ENCODE data around the gene IPCEF1. TPM values are rescaled to one million over a fixed set of nuclear protein-coding genes. Genes with fewer than 3 reads are reported as not detected.

Gene IPCEF1
- total and polyA plus RNA-seq, 2 donors (not counting 1 experiment from before 2014, with no cell fraction given), result 0.03 to 0.33 TPM

- Histone ChIP-seq H3K4me3 (replicated peaks in 1 of 4; ENCODE audit: control extremely low read depth in 1 of 4, insufficient read depth in 1 of 4, low read depth in 3 of 4, low read length in 4 of 4) (no peak overlapping the region), H3K27me3 (ENCODE audit: control insufficient read depth, insufficient read depth, low read length) (no peaks in the 10 kb centered on the region), H3K27ac (ENCODE audit: insufficient read depth, low read length) (no peak overlapping the region), H3K4me1 (ENCODE audit: control insufficient read depth, extremely low read depth, insufficient read depth, low read length) (peaks cover 5% of the 10 kb centered on the region), H3K4me2 (ENCODE audit: extremely low read depth, insufficient read depth, low read length) (no peak overlapping the region), H3K9ac (ENCODE audit: insufficient read depth, low read length) (no peak overlapping the region), H3K36me3 (ENCODE audit: control insufficient read depth, insufficient read depth, low read length) (no peaks in the 10 kb centered on the region), H4K20me1 (ENCODE audit: control insufficient read depth, extremely low read depth, insufficient read depth, low read length) (no peaks in the 10 kb centered on the region), H3K9me3 (ENCODE audit: control insufficient read depth, insufficient read depth, low read depth, low read length) (no peaks in the 10 kb centered on the region), H2AFZ (ENCODE audit: low read length) (no peak overlapping the region), H3K79me2 (ENCODE audit: control insufficient read depth, insufficient read depth, low read length) (no peaks in the 10 kb centered on the region)
- TF ChIP-seq EZH2 (IDR thresholded peaks at IDR 0.05; ENCODE audit: low read length, missing control alignments) (no peak), CTCF (conservative IDR thresholded peaks at IDR 0.05 in 1 of 2, IDR thresholded peaks at IDR 0.05 in 1 of 2; ENCODE audit: low read depth in 1 of 2, low read length in 2 of 2) (no peak)
- DNase-seq (ENCODE audit: low read depth in 2 of 2), result no peak
Observed at GRCh38 chr6:154316131-154316530, 40.5 kb downstream of the IPCEF1 start.

- no peak overlapping the region for H3K9ac ChIP-seq (ENCODE audit: insufficient read depth, low read length)
- TF ChIP-seq CTCF (conservative IDR thresholded peaks at IDR 0.05 in 1 of 2, IDR thresholded peaks at IDR 0.05 in 1 of 2; ENCODE audit: low read depth in 1 of 2, low read length in 2 of 2) (no peak), EZH2 (IDR thresholded peaks at IDR 0.05; ENCODE audit: low read length, missing control alignments) (no peak)
- peak in 1 of 2 donors; percentile 27 for DNase-seq (ENCODE audit: low read depth in 2 of 2)
Observed at GRCh38 chr6:154314084-154314483, 42.5 kb downstream of the IPCEF1 start.

GRCh38 chr6:154308986-154309385 is 47.6 kb downstream of the IPCEF1 start:
- TF ChIP-seq EZH2 (IDR thresholded peaks at IDR 0.05; ENCODE audit: low read length, missing control alignments), result no peak
- no peak for TF ChIP-seq CTCF (conservative IDR thresholded peaks at IDR 0.05 in 1 of 2, IDR thresholded peaks at IDR 0.05 in 1 of 2; ENCODE audit: low read depth in 1 of 2, low read length in 2 of 2)
- H2AFZ ChIP-seq (ENCODE audit: low read length), result no peak overlapping the region
- H3K9me3 ChIP-seq (ENCODE audit: control insufficient read depth, insufficient read depth, low read depth, low read length), result no peaks in the 10 kb centered on the region
- H3K79me2 ChIP-seq (ENCODE audit: control insufficient read depth, insufficient read depth, low read length), result no peaks in the 10 kb centered on the region
- no peak overlapping the region for H3K4me2 ChIP-seq (ENCODE audit: extremely low read depth, insufficient read depth, low read length)
- H3K4me3 ChIP-seq (replicated peaks in 1 of 4; ENCODE audit: control extremely low read depth in 1 of 4, insufficient read depth in 1 of 4, low read depth in 3 of 4, low read length in 4 of 4), result no peak overlapping the region
- no peak overlapping the region for H3K9ac ChIP-seq (ENCODE audit: insufficient read depth, low read length)
- no peak overlapping the region for H3K27ac ChIP-seq (ENCODE audit: insufficient read depth, low read length)
- H3K36me3 ChIP-seq (ENCODE audit: control insufficient read depth, insufficient read depth, low read length), result no peaks in the 10 kb centered on the region
- no peaks in the 10 kb centered on the region for H4K20me1 ChIP-seq (ENCODE audit: control insufficient read depth, extremely low read depth, insufficient read depth, low read length)
- DNase-seq (ENCODE audit: low read depth in 2 of 2), result no peak
- no peaks in the 10 kb centered on the region for H3K4me1 ChIP-seq (ENCODE audit: control insufficient read depth, extremely low read depth, insufficient read depth, low read length)
- H3K27me3 ChIP-seq (ENCODE audit: control insufficient read depth, insufficient read depth, low read length), result no peaks in the 10 kb centered on the region

More at GRCh38 chr6:154314084-154314483, 42.5 kb downstream of the IPCEF1 start:
- Histone ChIP-seq H3K27ac (ENCODE audit: insufficient read depth, low read length) (no peak overlapping the region), H3K36me3 (ENCODE audit: control insufficient read depth, insufficient read depth, low read length) (no peaks in the 10 kb centered on the region), H3K4me2 (ENCODE audit: extremely low read depth, insufficient read depth, low read length) (no peak overlapping the region), H3K9me3 (ENCODE audit: control insufficient read depth, insufficient read depth, low read depth, low read length) (no peaks in the 10 kb centered on the region), H2AFZ (ENCODE audit: low read length) (no peak overlapping the region), H3K4me3 (replicated peaks in 1 of 4; ENCODE audit: control extremely low read depth in 1 of 4, insufficient read depth in 1 of 4, low read depth in 3 of 4, low read length in 4 of 4) (no peak overlapping the region), H3K4me1 (ENCODE audit: control insufficient read depth, extremely low read depth, insufficient read depth, low read length) (peaks cover 5% of the 10 kb centered on the region), H4K20me1 (ENCODE audit: control insufficient read depth, extremely low read depth, insufficient read depth, low read length) (no peaks in the 10 kb centered on the region), H3K79me2 (ENCODE audit: control insufficient read depth, insufficient read depth, low read length) (no peaks in the 10 kb centered on the region), H3K27me3 (ENCODE audit: control insufficient read depth, insufficient read depth, low read length) (no peaks in the 10 kb centered on the region)

Measured in fibroblast of lung (primary cell).